ENCODE measurements around the gene L3MBTL4. TPM values are rescaled to one million over a fixed set of nuclear protein-coding genes. Genes with fewer than 3 reads are reported as not detected.

The L3MBTL4 gene
- total and polyA plus RNA-seq, 10 of the 15 experiments (the other 5 are each of a cell fraction or from before 2014, with no cell fraction given): 1.3 to 8.7 (median 3.8) TPM

GRCh38 chr18:6449213-6449612 is 34.5 kb upstream of the L3MBTL4 start:
- Histone ChIP-seq H2AFZ (ENCODE audit: control insufficient read depth, low read depth, low read length) (peak overlapping the region; percentile 20; the same call in 1 of the 2 replicates), H3K27ac (ENCODE audit: control insufficient read depth, insufficient read depth) (no peak overlapping the region), H3K9ac (ENCODE audit: control insufficient read depth, insufficient read depth, low read length) (no peak overlapping the region), H3K9me3 (replicated peaks; ENCODE audit: control insufficient read depth, insufficient read depth, low read length) (no peaks in the 10 kb centered on the region), H3K36me3 (ENCODE audit: control insufficient read depth in 2 of 2, insufficient read depth in 2 of 2, low read length in 1 of 2) (no peaks in the 10 kb centered on the region), H3K79me2 (ENCODE audit: control insufficient read depth, insufficient read depth, low read length) (no peaks in the 10 kb centered on the region), H3K27me3 (replicated peaks in 1 of 2; ENCODE audit: control insufficient read depth in 2 of 2, insufficient read depth in 2 of 2, low read length in 1 of 2) (no peaks in the 10 kb centered on the region), H3K4me1 (ENCODE audit: control insufficient read depth, insufficient read depth, low read length) (peaks cover 2% of the 10 kb centered on the region; the same call in 1 of the 2 replicates), H4K20me1 (ENCODE audit: control insufficient read depth, insufficient read depth) (no peaks in the 10 kb centered on the region), H3K4me3 (no peak overlapping the region), H3K4me2 (ENCODE audit: control insufficient read depth, insufficient read depth) (0 out of 2 replicates have a peak overlapping the region, but pooled peaks have one; percentile 11)
- ChIA-PET SMC1A (ENCODE audit: uncharacterized antibody, unreplicated experiment) (no interaction called here), POLR2A (no interaction called here), RAD21 (ENCODE audit: unreplicated experiment) (no interaction called here), CTCF (no interaction called here)
- intact Hi-C loops (cut with micrococcal nuclease; ENCODE audit: unreplicated experiment) (no loop called here), in situ Hi-C loops (cut with MboI) (no loop called here)
- FAIRE-seq (peak; percentile 93), DNase-seq (ENCODE audit: low read depth, low spot score) (peak; percentile 40), ATAC-seq (peak; percentile 85)
- TF ChIP-seq EED (IDR thresholded peaks at IDR 0.05; ENCODE audit: low read depth) (0 out of 2 replicates have a peak, but pooled peaks have one; percentile 22), SPI1 (IDR thresholded peaks at IDR 0.05; ENCODE audit: borderline replicate concordance, insufficient read depth, low read depth, low read length) (peak; percentile 51), EP300 (IDR thresholded peaks at IDR 0.05; ENCODE audit: borderline replicate concordance in 1 of 2, control insufficient read depth in 1 of 2, low read depth in 2 of 2, low read length in 2 of 2) (no peak), RUNX3 (IDR thresholded peaks at IDR 0.05; ENCODE audit: low read length) (0 out of 2 replicates have a peak, but pooled peaks have one; percentile 19)
- WGBS (ENCODE audit: insufficient coverage, insufficient replicate concordance, low lambda C conversion rate, missing lambda C conversion rate): 13% methylated on average over 5 of the region's 5 CpGs
- BruUV-seq (replicated peaks): no TSS peak

DNA sequence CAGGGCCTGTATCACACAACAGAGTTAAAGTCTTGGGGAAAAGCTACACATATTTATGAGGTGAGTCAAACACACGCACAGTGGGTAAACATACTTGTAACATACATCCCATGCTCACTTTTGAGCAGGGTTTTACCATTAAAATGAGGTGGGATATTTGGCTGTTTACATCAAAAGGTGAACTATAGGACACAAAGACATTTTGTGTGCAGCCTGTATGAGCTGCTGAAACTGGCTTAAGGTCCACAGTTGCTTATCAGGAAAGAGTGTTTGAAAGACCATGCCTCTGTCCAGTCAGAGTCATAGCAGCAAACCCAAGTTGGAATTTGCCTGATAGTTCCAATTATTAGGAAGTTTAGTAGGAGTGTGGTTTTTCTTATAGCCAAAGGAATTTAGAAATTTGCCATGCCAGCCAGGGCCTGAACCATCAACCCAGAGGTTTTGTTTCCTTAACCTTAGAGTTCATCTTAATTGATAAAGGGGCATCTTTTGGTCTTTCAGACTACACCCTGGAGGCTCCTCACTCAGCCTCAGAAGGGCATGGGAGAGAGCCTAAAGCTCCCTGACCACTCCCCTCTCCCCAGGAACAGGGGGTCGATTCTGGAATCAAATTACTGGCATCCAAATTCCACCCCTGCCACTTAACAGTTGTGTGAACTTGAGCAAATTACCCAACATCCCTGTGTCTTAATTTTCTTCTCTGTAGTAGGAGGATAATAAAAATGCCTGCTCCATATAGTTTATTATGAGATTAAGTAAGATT is 29.9 kb upstream of the L3MBTL4 start:
- no peak for DNase-seq (ENCODE audit: low read depth, low spot score)
- no peaks in the 10 kb centered on the region for H4K20me1 ChIP-seq (ENCODE audit: control insufficient read depth, insufficient read depth)
- H2AFZ ChIP-seq (ENCODE audit: control insufficient read depth, low read depth, low read length): no peak overlapping the region
- no peak for FAIRE-seq
- H3K79me2 ChIP-seq (ENCODE audit: control insufficient read depth, insufficient read depth, low read length): no peaks in the 10 kb centered on the region
- intact Hi-C loops (cut with micrococcal nuclease; ENCODE audit: unreplicated experiment) (no loop called here), in situ Hi-C loops (cut with MboI) (no loop called here)
- POLR2A ChIA-PET: no interaction called here
- no peak overlapping the region for H3K4me2 ChIP-seq (ENCODE audit: control insufficient read depth, insufficient read depth)
- CTCF ChIA-PET: interaction anchor here (0.6 kb wide), 1 partner anchor 20 kb away, joined by 3 read pairs; no protein-coding TSS in a partner anchor
- no peak for ATAC-seq
- no peak overlapping the region for H3K9ac ChIP-seq (ENCODE audit: control insufficient read depth, insufficient read depth, low read length)
- SMC1A ChIA-PET (ENCODE audit: uncharacterized antibody, unreplicated experiment): no interaction called here
- no peak overlapping the region for H3K4me3 ChIP-seq
- RAD21 ChIA-PET (ENCODE audit: unreplicated experiment): no interaction called here
- no peak overlapping the region for H3K27ac ChIP-seq (ENCODE audit: control insufficient read depth, insufficient read depth)
- H3K9me3 ChIP-seq (replicated peaks; ENCODE audit: control insufficient read depth, insufficient read depth, low read length): no peaks in the 10 kb centered on the region
- H3K27me3 ChIP-seq (replicated peaks in 1 of 2; ENCODE audit: control insufficient read depth in 2 of 2, insufficient read depth in 2 of 2, low read length in 1 of 2): no peaks in the 10 kb centered on the region
- WGBS (ENCODE audit: insufficient coverage, insufficient replicate concordance, low lambda C conversion rate, missing lambda C conversion rate): 48% methylated on average over 2 of the region's 2 CpGs
- H3K36me3 ChIP-seq (ENCODE audit: control insufficient read depth in 2 of 2, insufficient read depth in 2 of 2, low read length in 1 of 2): no peaks in the 10 kb centered on the region
- peaks cover 2% of the 10 kb centered on the region; the same call in 1 of the 2 replicates for H3K4me1 ChIP-seq (ENCODE audit: control insufficient read depth, insufficient read depth, low read length)
- no TSS peak for BruUV-seq (replicated peaks)
- TF ChIP-seq NFXL1 (IDR thresholded peaks at IDR 0.05; ENCODE audit: borderline replicate concordance) (no peak), SUZ12 (IDR thresholded peaks at IDR 0.05; ENCODE audit: unreplicated experiment) (no peak), PBX3 (IDR thresholded peaks at IDR 0.05; ENCODE audit: insufficient replicate concordance, low read depth, low read length) (no peak), TAF1 (IDR thresholded peaks at IDR 0.05; ENCODE audit: borderline replicate concordance, low read depth, low read length) (no peak), CREB1 (IDR thresholded peaks at IDR 0.05; ENCODE audit: low read depth) (no peak), SIX5 (IDR thresholded peaks at IDR 0.05; ENCODE audit: low read depth, low read length, severe bottlenecking) (no peak), IKZF1 (conservative IDR thresholded peaks at IDR 0.05) (no peak), HDAC6 (IDR thresholded peaks at IDR 0.05; ENCODE audit: unreplicated experiment) (no peak), CBFB (IDR thresholded peaks at IDR 0.05; ENCODE audit: low read depth) (no peak), RAD51 (IDR thresholded peaks at IDR 0.05) (no peak), NBN (IDR thresholded peaks at IDR 0.05) (no peak)
